PFSK-1 (cell line): ENCODE data around the gene CCDC197.

Experiments
- FOXP2 ChIP-seq: optimal IDR thresholded peaks from 2 replicates; pipeline ENCODE3; 2011; ENCODE audit warnings: borderline replicate concordance, control low read depth, inconsistent platforms; ENCODE audit not compliant: insufficient read depth; ENCODE audit errors: extremely low read length, extremely low read depth
- REST ChIP-seq, 2 experiments: IDR thresholded peaks; 2 replicates each; pipeline versions ENCODE4 v1.6.1 to v1.8.0; 2011 to 2012; ENCODE audit warnings: low read depth in 2 of 2, low read length in 2 of 2, control low read depth in 1 of 2, inconsistent platforms in 1 of 2, mild to moderate bottlenecking in 1 of 2, moderate library complexity in 1 of 2; ENCODE audit not compliant: insufficient read depth in 1 of 2

DNA sequence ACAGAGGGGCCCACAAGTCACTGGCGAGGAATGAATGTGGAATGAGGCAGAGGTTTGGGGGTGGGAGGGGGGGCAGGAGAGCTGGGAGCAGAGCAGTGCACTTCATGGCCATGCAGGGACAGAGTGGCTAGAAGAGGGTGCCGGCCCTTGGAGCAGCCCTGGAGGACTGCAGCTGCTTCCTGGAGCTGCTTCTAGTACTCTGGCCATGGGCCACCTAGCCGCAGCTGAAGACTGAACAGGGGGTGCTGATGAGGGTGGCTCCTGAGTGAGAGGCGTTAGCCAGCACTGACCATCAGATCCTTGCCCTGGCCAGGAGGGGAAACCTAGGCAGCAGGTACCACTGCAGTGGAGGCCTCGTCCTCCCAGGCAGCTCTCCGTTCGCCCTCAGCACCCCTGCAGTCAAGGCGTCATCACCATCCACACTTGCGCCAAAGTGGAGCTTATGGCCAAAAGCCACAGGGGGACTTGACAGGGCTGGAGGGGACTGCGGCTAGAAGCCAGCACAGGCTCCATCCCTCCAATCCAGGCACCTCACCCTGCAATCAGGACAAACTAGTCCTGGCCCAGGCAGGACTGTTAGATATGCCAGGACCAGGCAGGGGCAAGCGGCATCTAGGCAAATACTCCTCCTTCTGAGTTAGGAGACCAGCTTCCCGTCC is 45.5 kb downstream of the CCDC197 start:
- TF ChIP-seq REST (IDR thresholded peaks at IDR 0.05; ENCODE audit: insufficient read depth in 1 of 2, low read depth in 2 of 2, low read length in 2 of 2) (no peak), FOXP2 (no peak)
